Measurements from ENCODE around the gene IPO13.

The IPO13 gene

DNA sequence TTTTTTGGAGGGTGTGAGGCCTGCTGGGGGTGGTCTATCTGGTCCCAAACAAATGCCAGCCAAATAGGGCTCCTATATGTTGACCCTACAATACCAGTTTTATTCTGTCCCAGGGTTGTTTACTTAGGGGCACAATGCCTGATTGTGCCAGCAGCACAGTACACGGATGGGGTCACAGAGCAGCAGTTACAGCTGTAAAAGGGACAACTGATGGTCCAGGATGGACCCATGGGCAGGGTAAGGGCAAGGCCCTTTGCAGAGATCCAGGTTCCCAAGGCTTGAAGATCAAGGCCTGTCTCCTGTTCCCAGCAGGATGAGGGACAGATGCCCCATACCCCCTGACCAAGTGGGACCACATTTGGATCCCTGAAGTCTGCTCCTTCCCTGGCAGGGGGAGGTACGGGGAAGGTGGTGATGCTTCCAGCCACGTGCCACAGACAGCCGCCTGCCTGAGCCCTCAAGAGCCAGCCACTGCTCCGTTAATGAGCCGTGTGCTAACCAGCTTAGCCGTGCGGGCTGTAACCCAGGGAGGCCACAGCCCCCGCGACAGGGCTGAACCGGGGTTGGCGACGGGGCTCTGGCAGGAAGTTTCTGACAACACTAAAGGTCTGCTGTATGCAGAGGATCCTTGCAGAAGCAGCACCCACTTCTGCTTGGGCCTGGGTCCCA is 66.3 kb downstream of the IPO13 start:
- H3K27ac ChIP-seq = no peak overlapping the region
- TF ChIP-seq ZFX (IDR thresholded peaks at IDR 0.05) = no peak
- TF ChIP-seq CTCF (conservative IDR thresholded peaks at IDR 0.05) = no peak

GRCh38 chr1:44013949-44014348 is 67.2 kb downstream of the IPO13 start:
- H3K27ac ChIP-seq = no peak overlapping the region
- TF ChIP-seq ZFX (IDR thresholded peaks at IDR 0.05) (no peak), CTCF (conservative IDR thresholded peaks at IDR 0.05) (no peak)

DNA sequence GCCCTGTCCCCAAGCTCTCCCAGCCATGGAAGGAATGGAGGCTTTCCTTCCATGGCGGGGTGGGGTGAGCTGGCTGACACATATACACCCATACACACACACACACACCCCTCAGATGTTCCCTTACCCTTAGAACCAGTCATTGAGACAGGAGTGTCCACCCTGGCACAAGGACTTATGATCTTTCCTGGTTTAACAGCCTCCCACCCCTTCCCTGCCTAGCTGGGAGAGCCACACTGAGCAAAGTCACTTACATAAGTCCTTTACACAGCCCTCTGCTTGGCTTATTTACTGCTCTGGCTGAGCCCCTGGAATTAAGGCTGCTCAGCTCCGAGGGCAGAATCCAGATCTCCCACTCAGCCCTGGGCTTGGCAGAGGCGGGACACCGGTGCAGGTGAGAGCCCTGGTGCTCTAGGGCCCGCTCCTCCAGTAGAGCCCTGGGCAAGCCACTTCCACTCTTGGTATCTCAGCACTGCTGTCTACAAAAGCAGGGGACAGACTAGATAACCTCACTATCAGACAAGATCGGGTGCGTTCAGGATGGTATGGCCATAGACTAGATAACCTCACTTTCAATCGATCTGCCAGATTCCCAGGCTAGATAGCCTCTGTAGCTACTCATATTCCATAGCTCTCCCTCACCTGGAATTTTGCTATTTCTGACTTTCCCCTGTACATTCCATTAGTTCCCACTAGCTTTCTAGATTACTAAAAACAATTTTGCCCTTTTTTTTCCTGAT is 67.8 kb downstream of the IPO13 start:
- no peak overlapping the region for H3K27ac ChIP-seq
- TF ChIP-seq CTCF (conservative IDR thresholded peaks at IDR 0.05) (no peak), ZFX (IDR thresholded peaks at IDR 0.05) (no peak)

GRCh38 chr1:44015206-44015605 is 68.5 kb downstream of the IPO13 start:
- no peak overlapping the region for H3K27ac ChIP-seq
- TF ChIP-seq CTCF (conservative IDR thresholded peaks at IDR 0.05) = no peak
- TF ChIP-seq ZFX (IDR thresholded peaks at IDR 0.05) = no peak

- no peak for TF ChIP-seq CTCF (conservative IDR thresholded peaks at IDR 0.05)
- TF ChIP-seq ZFX (IDR thresholded peaks at IDR 0.05) = no peak
These were observed 69.5 kb downstream of the IPO13 start for GRCh38 chr1:44016041-44016889.

GRCh38 chr1:44016890-44017400 is 70.2 kb downstream of the IPO13 start:
- TF ChIP-seq ZFX (IDR thresholded peaks at IDR 0.05) (no peak), CTCF (conservative IDR thresholded peaks at IDR 0.05) (no peak)
- H3K27ac ChIP-seq = no peak overlapping the region

More at GRCh38 chr1:44016041-44016889, 69.5 kb downstream of the IPO13 start:
- H3K27ac ChIP-seq = no peak overlapping the region

Measured in C4-2B (cell line).